ENCODE data around the gene DST.

The DST gene

DNA sequence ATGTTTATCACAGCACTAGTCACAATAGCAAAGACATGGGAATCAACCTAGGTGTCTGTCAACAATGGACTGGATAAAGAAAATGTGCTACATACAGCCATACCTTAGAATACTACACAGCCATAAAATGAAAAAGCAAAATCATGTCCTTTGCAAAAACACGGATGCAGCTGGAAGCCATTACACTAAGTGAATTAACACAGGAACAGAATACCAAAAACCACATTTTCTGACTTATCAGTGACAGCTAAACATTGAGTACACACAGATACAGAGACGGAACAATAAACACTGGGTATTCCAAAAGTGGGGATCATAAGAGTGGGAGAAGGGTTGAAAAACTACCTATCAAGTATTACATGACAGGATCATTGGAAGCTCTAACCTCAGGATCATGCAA is 43.3 kb upstream of the DST start:
- H4K20me1 ChIP-seq (ENCODE audit: insufficient read depth, low read length) = no peaks in the 10 kb centered on the region
- no peaks in the 10 kb centered on the region for H3K9me2 ChIP-seq (ENCODE audit: low read depth, low read length)
- H3K27me3 ChIP-seq (ENCODE audit: insufficient read depth, low read length) = no peaks in the 10 kb centered on the region
- no peaks in the 10 kb centered on the region for H3K4me1 ChIP-seq (ENCODE audit: insufficient read depth, low read length, severe bottlenecking)
- H3K79me2 ChIP-seq (ENCODE audit: insufficient read depth, low read length) = no peaks in the 10 kb centered on the region
- H3K36me3 ChIP-seq (ENCODE audit: insufficient read depth, low read length) = no peaks in the 10 kb centered on the region
- H3K9ac ChIP-seq (ENCODE audit: low read length) = no peak overlapping the region
- no peak overlapping the region for H3K27ac ChIP-seq (ENCODE audit: low read depth, low read length, poor library complexity, severe bottlenecking)
- H2AFZ ChIP-seq (ENCODE audit: low read length) = no peak overlapping the region
- no peak overlapping the region for H3K4me2 ChIP-seq (ENCODE audit: low read length)
- no peaks in the 10 kb centered on the region for H3F3A ChIP-seq (ENCODE audit: insufficient read depth, low read length)
- no peak overlapping the region for H3K4me3 ChIP-seq (ENCODE audit: low read depth, low read length, poor library complexity, severe bottlenecking)
- TF ChIP-seq, protein P1, sequence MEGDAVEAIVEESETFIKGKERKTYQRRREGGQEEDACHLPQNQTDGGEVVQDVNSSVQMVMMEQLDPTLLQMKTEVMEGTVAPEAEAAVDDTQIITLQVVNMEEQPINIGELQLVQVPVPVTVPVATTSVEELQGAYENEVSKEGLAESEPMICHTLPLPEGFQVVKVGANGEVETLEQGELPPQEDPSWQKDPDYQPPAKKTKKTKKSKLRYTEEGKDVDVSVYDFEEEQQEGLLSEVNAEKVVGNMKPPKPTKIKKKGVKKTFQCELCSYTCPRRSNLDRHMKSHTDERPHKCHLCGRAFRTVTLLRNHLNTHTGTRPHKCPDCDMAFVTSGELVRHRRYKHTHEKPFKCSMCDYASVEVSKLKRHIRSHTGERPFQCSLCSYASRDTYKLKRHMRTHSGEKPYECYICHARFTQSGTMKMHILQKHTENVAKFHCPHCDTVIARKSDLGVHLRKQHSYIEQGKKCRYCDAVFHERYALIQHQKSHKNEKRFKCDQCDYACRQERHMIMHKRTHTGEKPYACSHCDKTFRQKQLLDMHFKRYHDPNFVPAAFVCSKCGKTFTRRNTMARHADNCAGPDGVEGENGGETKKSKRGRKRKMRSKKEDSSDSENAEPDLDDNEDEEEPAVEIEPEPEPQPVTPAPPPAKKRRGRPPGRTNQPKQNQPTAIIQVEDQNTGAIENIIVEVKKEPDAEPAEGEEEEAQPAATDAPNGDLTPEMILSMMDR (IDR thresholded peaks at IDR 0.05; ENCODE audit: low read length) = no peak
- TF ChIP-seq EZH2 (IDR thresholded peaks at IDR 0.05; ENCODE audit: borderline replicate concordance, low read length) = no peak
- no peaks in the 10 kb centered on the region for H3K9me3 ChIP-seq (ENCODE audit: low read length)

DNA sequence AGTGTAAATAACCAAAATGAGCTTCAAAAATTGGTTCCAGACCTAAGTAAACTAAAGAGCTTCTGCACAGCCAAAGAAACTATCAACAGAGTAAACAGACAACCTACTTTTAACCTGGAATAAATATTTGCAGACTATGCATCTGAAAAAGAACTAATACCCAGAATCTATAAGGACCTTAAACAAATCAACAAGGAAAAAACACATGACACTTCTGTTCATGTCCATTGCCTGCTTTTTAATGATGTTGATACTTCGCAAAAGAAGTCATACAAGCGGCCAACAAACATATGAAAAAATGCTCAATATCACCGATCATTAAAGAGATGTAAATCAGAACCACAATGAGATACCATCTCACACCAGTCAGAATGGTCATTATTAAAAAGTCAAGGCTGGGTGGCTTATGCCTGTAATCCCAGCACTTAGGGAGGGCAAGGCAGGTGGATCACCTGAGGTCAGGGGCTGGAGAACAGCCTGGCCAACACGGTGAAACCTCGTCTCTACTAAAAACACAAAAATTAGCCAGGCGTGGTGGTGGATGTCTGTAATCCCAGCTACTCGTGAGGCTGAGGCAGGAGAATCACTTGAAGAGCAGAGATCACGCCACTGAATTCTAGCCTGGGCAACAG is 42.5 kb upstream of the DST start:
- H3K4me1 ChIP-seq (ENCODE audit: insufficient read depth, low read length, severe bottlenecking) = no peaks in the 10 kb centered on the region
- H3K27me3 ChIP-seq (ENCODE audit: insufficient read depth, low read length) = no peaks in the 10 kb centered on the region
- H3K4me2 ChIP-seq (ENCODE audit: low read length) = no peak overlapping the region
- H3F3A ChIP-seq (ENCODE audit: insufficient read depth, low read length) = no peaks in the 10 kb centered on the region
- no peaks in the 10 kb centered on the region for H3K36me3 ChIP-seq (ENCODE audit: insufficient read depth, low read length)
- H3K27ac ChIP-seq (ENCODE audit: low read depth, low read length, poor library complexity, severe bottlenecking) = no peak overlapping the region
- H3K9ac ChIP-seq (ENCODE audit: low read length) = no peak overlapping the region
- H3K79me2 ChIP-seq (ENCODE audit: insufficient read depth, low read length) = no peaks in the 10 kb centered on the region
- H3K9me3 ChIP-seq (ENCODE audit: low read length) = no peaks in the 10 kb centered on the region
- no peaks in the 10 kb centered on the region for H4K20me1 ChIP-seq (ENCODE audit: insufficient read depth, low read length)
- TF ChIP-seq EZH2 (IDR thresholded peaks at IDR 0.05; ENCODE audit: borderline replicate concordance, low read length) = no peak
- TF ChIP-seq, protein P1 (IDR thresholded peaks at IDR 0.05; ENCODE audit: low read length) = no peak
- no peaks in the 10 kb centered on the region for H3K9me2 ChIP-seq (ENCODE audit: low read depth, low read length)
- no peak overlapping the region for H2AFZ ChIP-seq (ENCODE audit: low read length)
- no peak overlapping the region for H3K4me3 ChIP-seq (ENCODE audit: low read depth, low read length, poor library complexity, severe bottlenecking)

GRCh38 chr6:56684342-56685101 is 41.8 kb upstream of the DST start:
- H3K79me2 ChIP-seq (ENCODE audit: insufficient read depth, low read length) = no peaks in the 10 kb centered on the region

More at GRCh38 chr6:56684342-56685101, 41.8 kb upstream of the DST start:
- H3K4me1 ChIP-seq (ENCODE audit: insufficient read depth, low read length, severe bottlenecking) = no peaks in the 10 kb centered on the region
- H2AFZ ChIP-seq (ENCODE audit: low read length) = no peak overlapping the region
- no peak overlapping the region for H3K9ac ChIP-seq (ENCODE audit: low read length)
- H3K27me3 ChIP-seq (ENCODE audit: insufficient read depth, low read length) = no peaks in the 10 kb centered on the region
- H3K9me2 ChIP-seq (ENCODE audit: low read depth, low read length) = no peaks in the 10 kb centered on the region
- no peaks in the 10 kb centered on the region for H3F3A ChIP-seq (ENCODE audit: insufficient read depth, low read length)
- H3K36me3 ChIP-seq (ENCODE audit: insufficient read depth, low read length) = no peaks in the 10 kb centered on the region
- no peak overlapping the region for H3K27ac ChIP-seq (ENCODE audit: low read depth, low read length, poor library complexity, severe bottlenecking)
- no peaks in the 10 kb centered on the region for H3K9me3 ChIP-seq (ENCODE audit: low read length)
- no peaks in the 10 kb centered on the region for H4K20me1 ChIP-seq (ENCODE audit: insufficient read depth, low read length)
- no peak for TF ChIP-seq EZH2 (IDR thresholded peaks at IDR 0.05; ENCODE audit: borderline replicate concordance, low read length)
- TF ChIP-seq, protein P1 (IDR thresholded peaks at IDR 0.05; ENCODE audit: low read length) = no peak
- no peak overlapping the region for H3K4me3 ChIP-seq (ENCODE audit: low read depth, low read length, poor library complexity, severe bottlenecking)
- no peak overlapping the region for H3K4me2 ChIP-seq (ENCODE audit: low read length)
